ENCODE measurements around the gene CEP350. TPM values are rescaled to one million over a fixed set of nuclear protein-coding genes. Genes with fewer than 3 reads are reported as not detected.

CEP350 gene
- 10 to 100 TPM; 48.6 to 53.1 TPM for total RNA-seq

GRCh38 chr1:179954493-179955286 lies at the start of gene CEP350:
CEP350 (plus strand) TSS chr1:179954810; CDS start chr1:179986182, 31,372 bp downstream.

DNA sequence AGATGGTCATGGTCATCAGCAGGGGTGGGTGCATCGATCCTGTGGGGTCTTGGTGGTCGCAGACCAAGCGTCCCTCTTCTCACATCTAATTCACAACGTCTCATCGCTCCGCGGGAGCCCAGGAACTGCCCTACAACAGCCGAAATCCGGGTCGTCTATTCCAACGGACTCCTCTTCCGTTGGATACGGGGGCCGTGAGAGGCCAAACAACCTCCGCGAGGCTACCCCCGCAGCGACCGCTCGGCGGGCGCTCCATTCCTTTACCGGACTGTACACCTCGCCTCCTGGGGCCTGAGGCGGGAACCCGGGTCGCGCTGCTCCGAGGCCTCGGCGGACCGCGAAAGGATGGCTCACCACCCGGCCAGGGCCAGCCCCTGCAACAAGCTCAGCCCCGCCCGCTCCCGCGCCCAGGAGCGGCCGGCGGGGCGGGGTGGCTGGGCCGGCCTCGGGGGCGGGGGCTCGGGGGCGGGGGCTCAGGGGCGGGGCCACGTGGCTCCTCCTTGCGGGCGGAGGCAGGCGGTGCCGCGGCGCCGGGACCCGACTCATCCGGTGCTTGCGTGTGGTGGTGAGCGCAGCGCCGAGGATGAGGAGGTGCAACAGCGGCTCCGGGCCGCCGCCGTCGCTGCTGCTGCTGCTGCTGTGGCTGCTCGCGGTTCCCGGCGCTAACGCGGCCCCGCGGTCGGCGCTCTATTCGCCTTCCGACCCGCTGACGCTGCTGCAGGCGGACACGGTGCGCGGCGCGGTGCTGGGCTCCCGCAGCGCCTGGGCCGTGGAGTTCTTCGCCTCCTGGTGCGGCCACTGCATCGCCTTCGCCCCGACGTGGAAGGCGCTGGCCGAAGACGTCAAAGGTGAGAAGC lies 199.9 kb downstream of the CEP350 start, which contains the start of gene QSOX1:
Gene QSOX1 (plus strand): TSS at position 545 of the 857 bp plus-strand sequence. CDS start 39 bp downstream, at position 584.

Other genes with a start within 250 kb of the CEP350 start
- gene FAM163A, start 211.5 kb upstream of the CEP350 start, total RNA-seq, result not detected
- 10 to 100 TPM; 43.2 to 43.7 TPM for gene TOR1AIP2, start 77.0 kb upstream of the CEP350 start, total RNA-seq
- gene TOR1AIP1, start 72.5 kb upstream of the CEP350 start, total RNA-seq, result 10 to 100 TPM; 74.0 to 76.4 TPM
- gene QSOX1, start 200.1 kb downstream of the CEP350 start, total RNA-seq, result 10 to 100 TPM; 23.2 to 24.1 TPM

Data from activated naive CD4-positive, alpha-beta T cell treated with anti-CD3 and anti-CD28 coated beads, Interleukin-2, amount 10 ng/mL, durations not matched to agents 5 hours and 36 hours (primary cell).